Measurements from ENCODE around the gene STRAP. TPM values are rescaled to one million over a fixed set of nuclear protein-coding genes. Genes with fewer than 3 reads are reported as not detected.

Gene STRAP
- total and polyA plus RNA-seq, 9 donors: 31.7 to 91.4 (median 81.2) TPM

DNA sequence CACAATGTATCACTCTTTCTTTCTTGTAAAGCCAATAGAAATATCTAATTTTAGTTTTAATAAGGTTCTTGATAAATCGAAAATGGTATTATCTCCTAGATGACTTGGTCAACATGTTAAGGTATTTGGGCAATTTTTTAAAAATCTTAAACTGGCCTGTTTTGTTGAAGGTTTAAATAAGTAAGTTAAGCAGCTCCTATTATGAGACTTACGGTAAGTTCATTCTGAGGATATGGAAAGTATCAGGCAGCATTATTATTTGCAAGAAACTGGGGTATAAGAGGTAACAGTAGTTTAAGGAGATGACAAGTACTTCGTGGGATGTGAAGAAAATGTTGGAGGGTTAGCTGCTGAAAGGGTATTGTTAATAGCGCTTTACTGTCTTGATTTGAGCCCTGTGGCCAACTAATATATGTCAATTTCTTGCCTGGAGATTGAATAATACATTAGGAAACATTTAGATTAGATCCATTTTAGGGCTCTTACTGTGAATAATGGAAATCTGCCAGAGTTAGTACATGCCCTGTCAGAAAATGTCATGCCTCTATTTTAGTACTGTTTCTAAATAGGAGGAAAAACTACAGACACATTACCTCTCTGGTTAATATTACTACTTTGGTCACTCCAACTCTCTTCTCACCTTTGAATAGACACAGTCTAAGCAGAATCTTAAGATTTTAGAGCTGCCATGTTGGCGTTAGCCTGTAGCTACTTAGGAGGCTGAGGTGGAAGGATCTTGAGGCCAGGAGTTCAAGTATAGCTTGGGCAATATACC lies 5.0 kb downstream of the STRAP start:
- no peaks in the 10 kb centered on the region for H3K36me3 ChIP-seq
- H3K4me1 ChIP-seq (ENCODE audit: insufficient read depth): peaks cover 2% of the 10 kb centered on the region
- H3K4me3 ChIP-seq: no peak overlapping the region
- no peaks in the 10 kb centered on the region for H3K9me3 ChIP-seq
- DNase-seq: no peak
- intact Hi-C loops (cut with DNase I): no loop called here
- WGBS, 3 donors: 77 to 83% (median 78%) methylated on average over 5 of the region's 5 CpGs
- TF ChIP-seq, protein P1, sequence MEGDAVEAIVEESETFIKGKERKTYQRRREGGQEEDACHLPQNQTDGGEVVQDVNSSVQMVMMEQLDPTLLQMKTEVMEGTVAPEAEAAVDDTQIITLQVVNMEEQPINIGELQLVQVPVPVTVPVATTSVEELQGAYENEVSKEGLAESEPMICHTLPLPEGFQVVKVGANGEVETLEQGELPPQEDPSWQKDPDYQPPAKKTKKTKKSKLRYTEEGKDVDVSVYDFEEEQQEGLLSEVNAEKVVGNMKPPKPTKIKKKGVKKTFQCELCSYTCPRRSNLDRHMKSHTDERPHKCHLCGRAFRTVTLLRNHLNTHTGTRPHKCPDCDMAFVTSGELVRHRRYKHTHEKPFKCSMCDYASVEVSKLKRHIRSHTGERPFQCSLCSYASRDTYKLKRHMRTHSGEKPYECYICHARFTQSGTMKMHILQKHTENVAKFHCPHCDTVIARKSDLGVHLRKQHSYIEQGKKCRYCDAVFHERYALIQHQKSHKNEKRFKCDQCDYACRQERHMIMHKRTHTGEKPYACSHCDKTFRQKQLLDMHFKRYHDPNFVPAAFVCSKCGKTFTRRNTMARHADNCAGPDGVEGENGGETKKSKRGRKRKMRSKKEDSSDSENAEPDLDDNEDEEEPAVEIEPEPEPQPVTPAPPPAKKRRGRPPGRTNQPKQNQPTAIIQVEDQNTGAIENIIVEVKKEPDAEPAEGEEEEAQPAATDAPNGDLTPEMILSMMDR (IDR thresholded peaks at IDR 0.05): no peak
- TF ChIP-seq EP300 (IDR thresholded peaks at IDR 0.05) (no peak), POLR2A (IDR thresholded peaks at IDR 0.05) (no peak)
- H3K27ac ChIP-seq: no peak overlapping the region
- H3K27me3 ChIP-seq: no peaks in the 10 kb centered on the region

DNA sequence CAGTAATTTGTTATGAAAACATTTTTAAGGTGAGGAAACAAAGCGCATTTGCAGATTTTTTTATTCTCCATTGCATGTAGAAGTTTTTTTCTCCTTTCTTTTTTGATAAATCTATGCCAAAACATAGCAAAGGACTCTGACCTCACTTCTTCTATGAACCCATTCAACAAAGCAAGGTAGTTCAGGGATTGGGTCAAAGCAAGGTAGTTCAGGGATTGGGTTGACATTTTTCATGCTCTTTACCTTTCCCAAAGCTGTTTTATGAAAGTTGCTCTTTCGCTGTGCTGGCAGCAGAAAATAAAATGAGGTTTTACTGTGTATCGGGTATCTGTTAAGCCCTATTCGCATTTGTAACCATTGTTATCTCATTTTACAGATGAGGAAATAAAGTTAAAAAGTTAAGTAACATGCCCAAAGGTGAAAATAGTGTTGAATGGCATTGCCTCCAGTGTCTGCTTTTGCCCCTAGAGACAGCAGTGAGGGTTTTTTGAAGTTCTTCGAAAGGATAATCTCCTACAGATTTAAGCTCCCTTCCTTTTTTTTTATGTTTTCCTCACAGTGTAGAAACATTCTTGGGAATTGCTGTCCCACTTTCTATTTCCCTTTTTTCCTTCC lies 10.6 kb downstream of the STRAP start:
- H3K27me3 ChIP-seq: no peaks in the 10 kb centered on the region
- no peaks in the 10 kb centered on the region for H3K36me3 ChIP-seq
- no peaks in the 10 kb centered on the region for H3K4me1 ChIP-seq (ENCODE audit: insufficient read depth)
- intact Hi-C loops (cut with DNase I): no loop called here
- no peak overlapping the region for H3K27ac ChIP-seq
- WGBS, 3 donors: 88 to 95% (median 91%) methylated on average over 5 of the region's 5 CpGs
- TF ChIP-seq POLR2A (IDR thresholded peaks at IDR 0.05): no peak
- H3K9me3 ChIP-seq: no peaks in the 10 kb centered on the region
- H3K4me3 ChIP-seq: no peak overlapping the region
- DNase-seq: no peak

DNA sequence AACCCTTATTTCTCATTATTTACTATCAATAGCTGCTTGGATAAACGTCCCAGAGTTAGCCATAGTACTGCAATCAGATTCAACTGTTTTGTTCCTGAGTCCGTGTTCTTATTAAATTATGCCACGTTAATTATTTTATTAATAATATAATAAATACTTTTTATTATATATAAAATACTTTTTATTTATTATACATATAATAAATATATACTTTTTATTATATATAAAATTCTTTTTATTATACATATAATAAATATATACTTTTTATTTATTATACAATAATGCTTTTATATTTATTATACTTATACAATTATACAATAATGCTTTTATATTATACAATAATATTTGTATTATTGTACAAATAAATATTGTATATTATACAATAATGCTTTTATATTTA lies 11.1 kb downstream of the STRAP start:
- no peaks in the 10 kb centered on the region for H3K4me1 ChIP-seq (ENCODE audit: insufficient read depth)
- H3K27me3 ChIP-seq: no peaks in the 10 kb centered on the region
- intact Hi-C loops (cut with DNase I): no loop called here
- no peaks in the 10 kb centered on the region for H3K9me3 ChIP-seq
- H3K4me3 ChIP-seq: no peak overlapping the region
- TF ChIP-seq, protein P1 (IDR thresholded peaks at IDR 0.05): no peak
- no peak for TF ChIP-seq POLR2A (IDR thresholded peaks at IDR 0.05)
- TF ChIP-seq EP300 (IDR thresholded peaks at IDR 0.05): no peak
- H3K27ac ChIP-seq: no peak overlapping the region
- H3K36me3 ChIP-seq: no peaks in the 10 kb centered on the region
- WGBS, 3 donors: 64 to 71% (median 69%) methylated on average over 3 of the region's 3 CpGs
- DNase-seq: no peak

DNA sequence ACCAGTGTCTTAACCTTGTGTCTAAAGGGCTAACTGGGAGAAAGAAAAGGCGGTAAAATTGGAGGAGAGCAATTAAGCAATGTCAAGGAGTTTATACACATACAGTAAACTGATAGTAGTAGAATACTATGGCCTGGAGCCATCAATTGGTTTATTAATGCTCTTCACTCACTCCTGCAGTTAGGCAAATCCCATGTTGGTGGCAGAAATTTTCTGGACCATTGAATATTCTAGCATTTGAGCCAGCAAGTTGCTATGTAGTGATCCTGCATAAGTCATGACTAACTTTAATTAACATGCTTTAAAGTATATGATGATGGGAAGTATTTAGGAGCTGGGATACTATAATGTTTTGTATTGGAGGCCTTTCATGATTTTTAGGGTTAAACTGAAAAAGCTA lies 14.7 kb downstream of the STRAP start:
- H3K27me3 ChIP-seq: no peaks in the 10 kb centered on the region
- H3K36me3 ChIP-seq: no peaks in the 10 kb centered on the region
- WGBS, 3 donors: 93 to 100% (median 97%) methylated on average over 1 of the region's 1 CpG
- no peaks in the 10 kb centered on the region for H3K4me1 ChIP-seq (ENCODE audit: insufficient read depth)
- H3K27ac ChIP-seq: no peak overlapping the region
- no peak for DNase-seq
- TF ChIP-seq, protein P1 (IDR thresholded peaks at IDR 0.05): no peak
- TF ChIP-seq POLR2A (IDR thresholded peaks at IDR 0.05): no peak
- TF ChIP-seq EP300 (IDR thresholded peaks at IDR 0.05): no peak
- no peak overlapping the region for H3K4me3 ChIP-seq
- intact Hi-C loops (cut with DNase I): no loop called here
- H3K9me3 ChIP-seq: no peaks in the 10 kb centered on the region

DNA sequence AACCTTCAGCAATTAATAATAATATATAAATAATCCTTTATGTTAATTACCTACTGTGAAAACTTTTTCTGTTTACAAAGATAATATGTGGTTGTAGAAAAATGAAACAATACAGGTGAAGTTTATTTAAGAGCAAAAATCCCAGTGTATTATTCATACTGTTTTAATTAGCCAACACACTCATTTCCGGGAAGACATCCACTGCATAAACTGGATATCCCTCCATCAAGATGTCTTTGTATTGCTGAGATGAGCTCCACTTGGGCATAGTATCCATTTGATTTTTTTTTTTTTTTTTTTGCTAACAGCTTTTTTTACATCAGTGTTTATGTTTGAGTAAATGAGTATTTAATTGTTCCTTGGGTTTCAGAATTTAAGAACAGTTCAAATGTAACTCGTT lies 15.2 kb downstream of the STRAP start:
- DNase-seq: no peak
- no peaks in the 10 kb centered on the region for H3K36me3 ChIP-seq
- H3K27ac ChIP-seq: no peak overlapping the region
- intact Hi-C loops (cut with DNase I): no loop called here
- H3K4me1 ChIP-seq (ENCODE audit: insufficient read depth): no peaks in the 10 kb centered on the region
- no peaks in the 10 kb centered on the region for H3K9me3 ChIP-seq
- H3K4me3 ChIP-seq: no peak overlapping the region
- H3K27me3 ChIP-seq: no peaks in the 10 kb centered on the region
- 64 to 65% (median 65%) methylated on average over 2 of the region's 2 CpGs for WGBS, 3 donors
- TF ChIP-seq POLR2A (IDR thresholded peaks at IDR 0.05) (no peak), EP300 (IDR thresholded peaks at IDR 0.05) (no peak)
- TF ChIP-seq, protein P1 (IDR thresholded peaks at IDR 0.05): no peak
